HG02981 (cell line): ENCODE data around the gene GPR37.

Experiments
- ATAC-seq: cut with Tn5 transposase; IDR thresholded peaks from one replicate; pipeline ENCODE4 v1.9.1; 2021; ENCODE audit warnings: mild to moderate bottlenecking, moderate library complexity; ENCODE audit not compliant: unreplicated experiment

The GPR37 gene

GRCh38 chr7:124765401-124766352, at the start of gene GPR37:
TSS of gene GPR37 (minus strand) at chr7:124765792. CDS start at chr7:124764976, 816 bp downstream.
- ATAC-seq: peak; percentile 57

DNA sequence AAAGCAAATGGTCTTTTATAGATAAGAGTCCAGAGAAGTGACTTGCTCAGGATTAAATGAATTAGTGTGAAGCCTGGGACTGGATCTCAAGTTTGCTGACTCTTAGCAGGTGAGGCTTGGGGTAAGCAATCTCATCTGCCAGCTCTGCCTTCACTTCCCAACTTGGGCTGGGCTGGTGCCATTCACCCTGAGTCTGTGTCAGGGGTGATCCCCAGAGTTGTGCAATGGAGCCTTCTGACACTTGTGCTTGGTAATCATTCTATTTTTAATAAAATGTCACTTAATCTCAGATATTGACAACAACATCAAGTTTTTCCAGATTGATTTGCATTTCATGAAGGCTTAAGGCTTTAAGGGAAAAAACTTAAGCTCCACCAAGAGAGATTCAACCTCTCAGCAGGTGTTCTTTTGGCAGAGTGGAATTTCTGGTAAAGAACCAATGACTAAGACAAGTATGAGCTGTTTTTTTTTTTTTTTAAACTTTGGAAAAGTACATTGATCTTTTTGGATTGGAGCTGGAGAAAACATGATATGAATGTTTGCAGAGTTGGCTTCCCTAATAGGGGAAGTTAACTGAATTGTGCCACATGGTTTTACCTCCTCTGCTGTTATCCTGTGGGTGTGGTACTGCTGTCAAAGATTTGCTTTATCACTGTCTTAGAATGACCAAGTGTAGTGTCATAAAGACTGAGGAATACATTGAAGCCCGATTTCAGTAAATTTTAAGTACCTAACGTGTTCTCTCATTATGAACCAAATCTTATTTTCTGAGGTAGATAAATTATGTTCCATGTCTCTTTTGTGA, 48.6 kb upstream of the GPR37 start:
- ATAC-seq: no peak

GRCh38 chr7:124812764-124813163, 47.2 kb upstream of the GPR37 start:
- ATAC-seq: no peak

GRCh38 chr7:124811341-124811740, 45.7 kb upstream of the GPR37 start:
- ATAC-seq: no peak

- ATAC-seq: no peak
Observed at GRCh38 chr7:124810605-124811004, 45.0 kb upstream of the GPR37 start.

DNA sequence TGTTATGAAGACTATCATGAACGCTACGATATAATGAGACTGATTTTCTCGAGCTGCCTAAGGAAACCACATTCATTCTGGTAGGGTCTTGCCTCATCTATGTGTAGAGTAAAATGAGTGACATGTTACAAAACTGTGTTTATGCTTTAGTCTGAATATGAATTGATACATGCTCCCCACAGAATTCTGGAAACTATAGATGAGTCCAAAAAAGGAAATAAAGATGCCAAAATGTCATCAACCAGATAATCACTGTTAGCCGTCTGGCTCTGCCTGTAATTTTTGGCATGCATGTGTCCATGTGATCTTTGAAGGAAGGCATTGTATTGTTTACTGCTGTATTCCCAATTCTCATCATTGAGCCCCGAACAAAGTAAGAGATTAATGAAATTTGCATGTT, 42.6 kb upstream of the GPR37 start:
- no peak for ATAC-seq

GRCh38 chr7:124801330-124801895, 35.8 kb upstream of the GPR37 start:
- no peak for ATAC-seq

- ATAC-seq: no peak
Observed at GRCh38 chr7:124800386-124800785, 34.8 kb upstream of the GPR37 start.

DNA sequence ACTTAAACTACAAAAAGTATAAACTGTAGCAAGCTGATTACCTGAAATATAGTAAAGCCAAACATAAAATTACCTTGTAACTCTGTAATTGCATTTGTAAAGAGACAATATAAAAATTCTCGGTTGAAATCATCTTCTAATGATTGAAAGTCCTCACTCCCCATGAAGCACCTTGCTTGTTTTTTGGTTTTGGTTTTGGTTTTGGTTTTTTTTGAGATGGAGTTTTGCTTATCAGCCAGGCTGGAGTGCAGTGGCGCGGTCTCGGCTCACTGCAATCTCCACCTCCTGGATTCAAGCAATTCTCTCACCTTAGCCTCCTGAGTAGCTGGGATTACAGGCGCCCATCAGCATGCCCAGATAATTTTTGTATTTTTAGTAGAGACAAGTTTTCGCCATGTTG, 33.9 kb upstream of the GPR37 start:
- ATAC-seq: no peak

GRCh38 chr7:124796771-124797170, 31.2 kb upstream of the GPR37 start:
- ATAC-seq: no peak

DNA sequence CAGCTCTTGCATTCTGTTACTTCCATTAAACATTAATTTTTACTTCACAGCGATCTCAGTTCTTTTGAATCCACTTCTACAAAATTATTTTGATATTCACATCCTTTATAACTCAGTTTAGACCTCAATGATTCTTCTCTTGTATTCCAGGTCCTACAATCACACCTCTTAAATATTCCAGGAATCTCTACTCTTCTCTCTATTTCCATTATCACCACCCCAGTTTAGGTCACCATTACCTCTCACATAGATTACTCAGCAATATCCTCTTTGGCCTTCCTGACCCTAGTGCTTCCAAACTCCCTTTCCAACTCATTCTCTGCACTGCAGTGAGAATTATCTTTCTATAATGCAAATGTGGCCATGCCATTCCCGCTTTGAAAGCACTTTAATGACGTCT, 27.1 kb upstream of the GPR37 start:
- ATAC-seq: no peak

DNA sequence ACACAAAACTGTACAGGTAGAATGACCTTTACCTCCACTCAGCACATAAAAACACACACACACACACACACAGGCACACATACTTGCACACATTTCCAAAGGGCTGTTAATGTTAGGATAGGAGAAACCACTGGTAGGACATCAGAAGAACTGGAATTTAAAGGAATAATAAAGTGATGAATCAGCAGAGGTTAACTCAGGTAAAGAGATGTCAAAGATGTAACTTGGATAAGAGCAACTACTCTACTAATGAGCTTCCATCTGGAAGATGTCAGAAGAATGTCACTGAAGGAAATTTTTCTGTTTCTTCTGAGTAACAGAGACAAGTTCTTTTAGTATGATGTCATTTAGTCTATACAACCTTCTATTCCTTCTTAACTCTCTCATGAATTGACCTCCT, 26.4 kb upstream of the GPR37 start:
- ATAC-seq: no peak

DNA sequence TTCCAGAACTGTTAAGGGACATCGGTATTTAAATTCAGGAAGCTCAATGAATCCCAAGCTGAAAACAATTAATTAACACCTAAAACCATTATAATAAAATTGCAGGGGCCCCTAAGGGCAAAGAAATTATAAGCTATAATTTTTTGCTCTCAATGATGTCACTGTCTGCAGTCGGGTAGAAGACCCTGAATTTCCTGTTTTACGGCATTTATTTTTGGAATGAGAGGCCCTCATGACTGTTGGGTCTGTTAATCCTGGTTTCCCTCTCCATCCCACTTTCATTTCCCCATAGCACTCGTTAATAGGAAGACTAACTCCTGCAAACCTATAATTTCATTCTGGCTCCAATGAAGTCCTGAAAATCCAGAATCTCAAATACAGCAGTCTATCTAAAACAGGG, 25.8 kb upstream of the GPR37 start:
- no peak for ATAC-seq

DNA sequence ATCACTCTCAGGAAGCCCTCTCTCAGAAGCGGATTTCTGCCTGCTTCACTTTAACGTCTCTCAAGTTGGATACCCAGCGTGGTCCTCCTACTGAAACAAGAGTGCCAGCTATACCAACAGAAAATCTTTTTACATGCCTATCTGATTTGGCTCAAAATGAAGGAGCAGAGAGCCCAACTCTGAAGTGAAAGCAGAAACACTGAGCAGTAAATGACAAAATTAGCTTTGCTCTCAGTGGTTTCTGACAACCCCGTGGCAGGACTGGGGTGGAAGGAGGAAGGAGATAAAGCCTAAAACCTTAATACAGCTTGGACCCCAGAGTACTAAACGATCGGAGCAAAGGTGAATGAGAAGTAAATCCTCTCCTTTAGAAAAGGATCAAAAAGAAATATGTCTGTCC, 25.1 kb upstream of the GPR37 start:
- no peak for ATAC-seq

- ATAC-seq: no peak
Observed at GRCh38 chr7:124785994-124786393, 20.4 kb upstream of the GPR37 start.

DNA sequence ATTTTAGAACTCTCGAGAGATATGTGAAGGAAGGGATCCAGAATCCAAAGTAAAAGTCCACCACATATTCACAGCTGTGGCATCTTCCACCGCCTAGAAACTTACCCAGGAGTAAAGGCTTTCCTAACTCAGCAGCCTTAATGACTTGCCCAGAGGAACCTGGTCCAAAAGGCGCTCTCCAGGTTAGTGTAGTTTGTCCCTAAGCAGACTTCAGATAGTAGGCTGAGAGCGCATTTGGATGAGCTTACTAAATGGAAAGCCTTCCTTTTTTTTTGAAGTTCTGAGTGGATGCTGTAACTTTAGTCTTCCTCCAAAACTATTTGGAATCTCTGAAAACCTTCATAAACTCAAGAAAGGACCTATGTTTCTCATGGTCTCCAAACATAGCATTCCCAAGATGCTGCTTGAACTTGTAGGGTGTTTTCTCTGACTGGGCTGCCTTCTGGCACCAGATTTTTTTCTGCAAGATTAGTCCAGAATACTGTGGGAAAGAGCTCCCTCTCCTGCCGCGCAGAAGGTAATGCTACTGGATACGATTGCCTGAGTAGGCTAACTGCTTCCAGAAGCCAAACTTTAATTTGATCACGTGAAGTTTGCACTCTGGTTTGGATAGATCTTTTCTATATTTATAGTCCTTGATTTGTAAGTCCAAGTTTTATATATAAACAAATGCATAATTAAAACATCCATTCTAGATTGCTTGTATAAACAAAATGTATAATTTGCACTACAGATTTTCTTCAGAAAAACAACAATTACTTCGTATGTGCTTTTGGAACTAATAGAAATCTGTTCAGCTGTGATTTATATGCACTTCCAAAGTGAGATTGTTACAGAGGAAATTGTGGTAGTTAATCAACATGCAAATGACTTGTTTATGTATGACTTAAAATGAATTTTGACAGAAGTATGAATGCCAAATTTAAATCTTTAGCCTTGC, 19.6 kb upstream of the GPR37 start:
- ATAC-seq: peak; percentile 89

GRCh38 chr7:124783271-124783670, 17.7 kb upstream of the GPR37 start:
- no peak for ATAC-seq

DNA sequence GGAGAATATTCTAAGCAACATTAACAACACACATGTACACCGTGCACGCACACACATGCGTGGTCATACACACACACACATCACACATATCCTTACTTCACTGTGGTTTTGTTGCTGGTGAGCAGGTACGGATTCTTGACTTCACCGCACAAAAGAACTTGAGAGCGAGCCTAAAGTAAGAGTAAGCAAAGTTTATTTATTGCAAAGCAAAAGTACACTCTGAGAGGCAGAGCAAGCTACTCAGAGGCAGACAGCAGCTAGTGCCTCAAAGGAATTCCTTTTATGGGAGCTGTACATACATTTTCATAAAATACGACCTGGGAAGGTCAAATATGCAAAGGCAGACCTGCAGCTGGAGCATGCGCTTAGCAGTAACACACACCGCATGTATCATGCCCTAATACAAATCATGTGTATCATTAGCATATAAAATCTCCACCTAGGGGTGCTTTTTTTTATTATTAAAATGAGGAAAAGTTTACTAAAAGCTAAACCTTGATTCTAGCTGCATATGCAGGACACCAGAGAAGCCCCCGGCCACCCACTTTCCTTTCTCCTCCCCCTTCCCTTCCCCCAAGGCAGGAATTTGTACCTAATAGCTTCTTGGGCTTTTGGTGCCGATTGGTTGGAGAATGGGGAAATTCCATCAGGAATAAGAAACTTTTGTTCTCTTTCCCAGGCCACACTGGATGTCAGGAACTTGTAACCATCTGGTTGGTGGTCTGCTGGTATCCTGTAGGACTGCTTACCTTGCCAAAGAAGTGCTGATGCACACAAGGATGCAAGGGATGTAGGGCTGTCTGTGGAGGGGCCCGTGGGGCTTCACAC, 16.5 kb upstream of the GPR37 start:
- no peak for ATAC-seq

- no peak for ATAC-seq
Observed at GRCh38 chr7:124781418-124781817, 15.8 kb upstream of the GPR37 start.

DNA sequence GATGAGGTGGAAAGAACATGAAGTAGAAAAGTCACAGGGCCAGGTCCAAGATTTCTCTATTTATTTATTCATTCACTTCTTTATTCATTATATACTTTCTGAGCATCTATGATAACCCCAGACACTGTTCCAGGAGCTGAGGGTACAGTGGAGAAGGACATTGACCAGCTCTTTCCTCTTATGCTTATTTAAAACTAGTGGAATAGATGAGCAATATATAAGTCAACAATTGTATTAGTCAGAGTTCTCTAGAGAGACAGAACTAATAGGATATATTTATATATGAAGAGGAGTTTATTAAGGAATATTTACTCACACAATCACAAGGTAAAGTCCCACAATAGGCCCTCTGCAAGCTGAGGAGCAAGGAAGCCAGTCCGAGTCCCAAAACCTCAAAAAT, 15.0 kb upstream of the GPR37 start:
- no peak for ATAC-seq
